GM23338 (cell line): Measurements from ENCODE around the gene SMNDC1. TPM values are rescaled to one million over a fixed set of nuclear protein-coding genes. Genes with fewer than 3 reads are reported as not detected.
A peak's percentile ranks its signal among the peaks of the same experiment; 100 is the strongest.

Experiments used
- ATAC-seq: fragments of 200-7000 bp; cut with Tn5 transposase; 3 replicates; pipeline ENCODE4 v1.9.1; 2020
- DNase-seq: peaks from one replicate; pipeline ENCODE4 v3.0.0-alpha.2; 2015; ENCODE audit warnings: low spot score
- H2AFZ ChIP-seq: fragments of 200-600 bp; sonication (generic); 2 replicates; pipeline ENCODE4 v1.8.0; 2016; ENCODE audit warnings: antibody characterized with exemption, mild to moderate bottlenecking, moderate library complexity
- H3F3A ChIP-seq: fragments of 200-600 bp; sonication (generic); replicated peaks from 2 replicates; pipeline ENCODE4 v1.8.0; 2017; ENCODE audit warnings: antibody characterized with exemption, mixed run types, low read depth
- H3K27ac ChIP-seq: fragments of 200-600 bp; sonication (generic); 2 replicates; pipeline ENCODE4 v1.6.1; 2016; ENCODE audit warnings: low read depth
- H3K27me3 ChIP-seq: fragments of 200-600 bp; sonication (generic); 2 replicates; pipeline ENCODE4 v1.8.0; 2016; ENCODE audit warnings: mild to moderate bottlenecking, mixed run types, moderate library complexity; ENCODE audit not compliant: insufficient read depth
- H3K36me3 ChIP-seq: fragments of 200-600 bp; sonication (generic); 2 replicates; pipeline ENCODE4 v1.8.0; 2016; ENCODE audit warnings: mild to moderate bottlenecking; ENCODE audit not compliant: insufficient read depth
- H3K4me1 ChIP-seq: fragments of 200-600 bp; sonication (generic); 2 replicates; pipeline ENCODE4 v1.8.0; 2016; ENCODE audit warnings: mild to moderate bottlenecking, moderate library complexity; ENCODE audit not compliant: insufficient read depth
- H3K4me2 ChIP-seq: fragments of 200-600 bp; sonication (generic); 2 replicates; pipeline ENCODE4 v1.7.1; 2017; ENCODE audit warnings: mixed run types
- H3K4me3 ChIP-seq: fragments of 200-600 bp; sonication (generic); 2 replicates; pipeline ENCODE4 v1.6.1; 2016; ENCODE audit warnings: mixed run types
- H3K79me2 ChIP-seq: fragments of 200-600 bp; sonication (generic); replicated peaks from 2 replicates; pipeline ENCODE4 v1.8.0; 2017; ENCODE audit warnings: mild to moderate bottlenecking; ENCODE audit not compliant: insufficient read depth
- H3K9me2 ChIP-seq: fragments of 200-600 bp; sonication (generic); 2 replicates; pipeline ENCODE4 v1.8.0; 2017; ENCODE audit not compliant: insufficient read depth
- H4K20me1 ChIP-seq: fragments of 200-600 bp; sonication (generic); replicated peaks from 2 replicates; pipeline ENCODE4 v1.8.0; 2017; ENCODE audit warnings: mild to moderate bottlenecking; ENCODE audit not compliant: insufficient read depth
- H3K27ac Mint-ChIP-seq: 2 replicates; pipeline ENCODE4 v1.8.0; 2020; ENCODE audit warnings: inconsistent platforms, mild to moderate bottlenecking, moderate library complexity, mixed read lengths
- H3K27me3 Mint-ChIP-seq: 3 replicates; pipeline ENCODE4 v1.8.0; 2022; ENCODE audit warnings: low read depth, mild to moderate bottlenecking, moderate library complexity, mixed read lengths, inconsistent platforms; ENCODE audit not compliant: insufficient read depth, poor library complexity
- H3K36me3 Mint-ChIP-seq: 3 replicates; pipeline ENCODE4 v1.8.0; 2021; ENCODE audit warnings: low read depth, mild to moderate bottlenecking, inconsistent platforms, moderate library complexity, mixed read lengths
- H3K4me1 Mint-ChIP-seq: 3 replicates; pipeline ENCODE4 v1.8.0; 2020; ENCODE audit warnings: mild to moderate bottlenecking, inconsistent platforms, mixed read lengths
- H3K4me3 Mint-ChIP-seq: 3 replicates; pipeline ENCODE4 v1.8.0; 2021; ENCODE audit warnings: moderate library complexity, mild to moderate bottlenecking, inconsistent platforms, mixed read lengths
- H3K9me3 Mint-ChIP-seq: 3 replicates; pipeline ENCODE4 v1.8.0; 2020; ENCODE audit warnings: moderate library complexity, mild to moderate bottlenecking, inconsistent platforms, mixed read lengths
- CREB1 ChIP-seq: fragments of 250-450 bp; sonication (Bioruptor Pico); IDR thresholded peaks from 2 replicates; pipeline ENCODE4 v1.5.0; 2020; ENCODE audit warnings: low read depth, mild to moderate bottlenecking, moderate library complexity
- NANOG ChIP-seq: IDR thresholded peaks from 2 replicates; pipeline ENCODE4 v1.6.1; 2016; ENCODE audit warnings: antibody characterized with exemption, borderline replicate concordance
- POLR2AphosphoS5 ChIP-seq: IDR thresholded peaks from 2 replicates; pipeline ENCODE4 v1.6.1; 2016; ENCODE audit warnings: antibody characterized with exemption, low read depth
- ZNF114 ChIP-seq: fragments of 250-450 bp; sonication (Bioruptor Pico); IDR thresholded peaks from 2 replicates; pipeline ENCODE4 v1.5.0; 2020; ENCODE audit warnings: mild to moderate bottlenecking, moderate library complexity
- ZNF331 ChIP-seq: fragments of 250-450 bp; sonication (Bioruptor Pico); IDR thresholded peaks from 2 replicates; pipeline ENCODE4 v1.5.0; 2020; ENCODE audit warnings: low read depth, mild to moderate bottlenecking, moderate library complexity
- polyA plus RNA-seq: library from polyadenylated mRNA; unstranded; fragments of >200 nt; fragmentation: Nextera tagmentation; extraction: Ambion mirVana; gene quantifications from 2 replicates; pipeline ENCODE4 v1.2.1, GENCODE V29; 2016
- total RNA-seq: library from RNA; depleted of rRNA; stranded (reverse); fragments of >200 nt; shearing (Covaris generic); gene quantifications from 2 replicates; pipeline ENCODE4 v1.2.3, GENCODE V29; 2014
- TF ChIP-seq, protein P1 (sequence below): fragments of 250-450 bp; sonication (Bioruptor Pico); IDR thresholded peaks from 2 replicates; pipeline ENCODE4 v1.5.0; 2020; ENCODE audit warnings: mild to moderate bottlenecking, moderate library complexity
- TF ChIP-seq, protein P2 (sequence below), 2 experiments: fragments of 200-600 bp in 1 of 2; sonication (generic) in 1 of 2; conservative IDR thresholded peaks; 2 replicates each; pipeline versions ENCODE4 v1.5.1 to v1.6.1; 2016 to 2017; ENCODE audit warnings: antibody characterized with exemption in 2 of 2, low read depth in 2 of 2, mild to moderate bottlenecking in 2 of 2, moderate library complexity in 1 of 2
- TF ChIP-seq, protein P3 (sequence below): IDR thresholded peaks from one replicate; pipeline ENCODE4 v1.6.1; 2018; ENCODE audit warnings: antibody characterized with exemption; ENCODE audit not compliant: unreplicated experiment

SMNDC1 gene
- total and polyA plus RNA-seq, 2 experiments from 2014 or later = 28.4 to 45.1 TPM

DNA sequence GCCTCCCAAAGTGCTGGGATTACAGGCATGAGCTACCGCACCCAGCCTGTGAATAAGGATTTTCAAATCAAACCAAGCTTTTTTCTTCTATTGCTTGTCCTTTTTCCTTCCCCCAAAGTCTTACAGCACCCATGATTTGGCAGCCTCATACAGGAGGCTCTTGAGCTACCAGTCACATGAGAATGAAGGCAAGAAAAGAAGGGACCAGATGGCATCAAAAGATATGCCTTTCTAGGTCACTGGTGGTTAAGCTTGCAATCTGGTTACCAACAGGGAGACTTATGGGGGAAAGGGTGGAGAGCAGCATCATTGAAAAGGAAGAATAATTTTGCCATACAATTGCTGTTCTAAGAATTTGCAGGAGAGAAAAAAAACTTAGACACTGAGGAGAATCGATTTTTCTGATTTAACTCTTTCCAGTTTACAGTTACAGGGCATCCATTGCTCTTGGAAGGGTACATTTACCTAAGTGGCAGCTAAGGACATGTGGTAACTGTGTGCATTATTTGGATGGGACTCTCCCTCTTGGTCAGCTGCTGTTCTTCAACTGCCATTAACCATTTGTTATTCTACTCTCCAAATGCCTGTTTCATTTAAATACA is 29.5 kb downstream of the SMNDC1 start (continued):
- TF ChIP-seq, protein P1, sequence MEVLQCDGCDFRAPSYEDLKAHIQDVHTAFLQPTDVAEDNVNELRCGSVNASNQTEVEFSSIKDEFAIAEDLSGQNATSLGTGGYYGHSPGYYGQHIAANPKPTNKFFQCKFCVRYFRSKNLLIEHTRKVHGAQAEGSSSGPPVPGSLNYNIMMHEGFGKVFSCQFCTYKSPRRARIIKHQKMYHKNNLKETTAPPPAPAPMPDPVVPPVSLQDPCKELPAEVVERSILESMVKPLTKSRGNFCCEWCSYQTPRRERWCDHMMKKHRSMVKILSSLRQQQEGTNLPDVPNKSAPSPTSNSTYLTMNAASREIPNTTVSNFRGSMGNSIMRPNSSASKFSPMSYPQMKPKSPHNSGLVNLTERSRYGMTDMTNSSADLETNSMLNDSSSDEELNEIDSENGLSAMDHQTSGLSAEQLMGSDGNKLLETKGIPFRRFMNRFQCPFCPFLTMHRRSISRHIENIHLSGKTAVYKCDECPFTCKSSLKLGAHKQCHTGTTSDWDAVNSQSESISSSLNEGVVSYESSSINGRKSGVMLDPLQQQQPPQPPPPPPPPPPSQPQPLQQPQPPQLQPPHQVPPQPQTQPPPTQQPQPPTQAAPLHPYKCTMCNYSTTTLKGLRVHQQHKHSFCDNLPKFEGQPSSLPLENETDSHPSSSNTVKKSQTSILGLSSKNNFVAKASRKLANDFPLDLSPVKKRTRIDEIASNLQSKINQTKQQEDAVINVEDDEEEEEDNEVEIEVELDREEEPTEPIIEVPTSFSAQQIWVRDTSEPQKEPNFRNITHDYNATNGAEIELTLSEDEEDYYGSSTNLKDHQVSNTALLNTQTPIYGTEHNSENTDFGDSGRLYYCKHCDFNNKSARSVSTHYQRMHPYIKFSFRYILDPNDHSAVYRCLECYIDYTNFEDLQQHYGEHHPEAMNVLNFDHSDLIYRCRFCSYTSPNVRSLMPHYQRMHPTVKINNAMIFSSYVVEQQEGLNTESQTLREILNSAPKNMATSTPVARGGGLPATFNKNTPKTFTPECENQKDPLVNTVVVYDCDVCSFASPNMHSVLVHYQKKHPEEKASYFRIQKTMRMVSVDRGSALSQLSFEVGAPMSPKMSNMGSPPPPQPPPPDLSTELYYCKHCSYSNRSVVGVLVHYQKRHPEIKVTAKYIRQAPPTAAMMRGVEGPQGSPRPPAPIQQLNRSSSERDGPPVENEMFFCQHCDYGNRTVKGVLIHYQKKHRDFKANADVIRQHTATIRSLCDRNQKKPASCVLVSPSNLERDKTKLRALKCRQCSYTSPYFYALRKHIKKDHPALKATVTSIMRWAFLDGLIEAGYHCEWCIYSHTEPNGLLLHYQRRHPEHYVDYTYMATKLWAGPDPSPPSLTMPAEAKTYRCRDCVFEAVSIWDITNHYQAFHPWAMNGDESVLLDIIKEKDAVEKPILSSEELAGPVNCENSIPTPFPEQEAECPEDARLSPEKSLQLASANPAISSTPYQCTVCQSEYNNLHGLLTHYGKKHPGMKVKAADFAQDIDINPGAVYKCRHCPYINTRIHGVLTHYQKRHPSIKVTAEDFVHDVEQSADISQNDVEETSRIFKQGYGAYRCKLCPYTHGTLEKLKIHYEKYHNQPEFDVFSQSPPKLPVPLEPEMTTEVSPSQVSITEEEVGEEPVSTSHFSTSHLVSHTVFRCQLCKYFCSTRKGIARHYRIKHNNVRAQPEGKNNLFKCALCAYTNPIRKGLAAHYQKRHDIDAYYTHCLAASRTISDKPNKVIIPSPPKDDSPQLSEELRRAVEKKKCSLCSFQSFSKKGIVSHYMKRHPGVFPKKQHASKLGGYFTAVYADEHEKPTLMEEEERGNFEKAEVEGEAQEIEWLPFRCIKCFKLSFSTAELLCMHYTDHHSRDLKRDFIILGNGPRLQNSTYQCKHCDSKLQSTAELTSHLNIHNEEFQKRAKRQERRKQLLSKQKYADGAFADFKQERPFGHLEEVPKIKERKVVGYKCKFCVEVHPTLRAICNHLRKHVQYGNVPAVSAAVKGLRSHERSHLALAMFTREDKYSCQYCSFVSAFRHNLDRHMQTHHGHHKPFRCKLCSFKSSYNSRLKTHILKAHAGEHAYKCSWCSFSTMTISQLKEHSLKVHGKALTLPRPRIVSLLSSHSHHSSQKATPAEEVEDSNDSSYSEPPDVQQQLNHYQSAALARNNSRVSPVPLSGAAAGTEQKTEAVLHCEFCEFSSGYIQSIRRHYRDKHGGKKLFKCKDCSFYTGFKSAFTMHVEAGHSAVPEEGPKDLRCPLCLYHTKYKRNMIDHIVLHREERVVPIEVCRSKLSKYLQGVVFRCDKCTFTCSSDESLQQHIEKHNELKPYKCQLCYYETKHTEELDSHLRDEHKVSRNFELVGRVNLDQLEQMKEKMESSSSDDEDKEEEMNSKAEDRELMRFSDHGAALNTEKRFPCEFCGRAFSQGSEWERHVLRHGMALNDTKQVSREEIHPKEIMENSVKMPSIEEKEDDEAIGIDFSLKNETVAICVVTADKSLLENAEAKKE = no peak

DNA sequence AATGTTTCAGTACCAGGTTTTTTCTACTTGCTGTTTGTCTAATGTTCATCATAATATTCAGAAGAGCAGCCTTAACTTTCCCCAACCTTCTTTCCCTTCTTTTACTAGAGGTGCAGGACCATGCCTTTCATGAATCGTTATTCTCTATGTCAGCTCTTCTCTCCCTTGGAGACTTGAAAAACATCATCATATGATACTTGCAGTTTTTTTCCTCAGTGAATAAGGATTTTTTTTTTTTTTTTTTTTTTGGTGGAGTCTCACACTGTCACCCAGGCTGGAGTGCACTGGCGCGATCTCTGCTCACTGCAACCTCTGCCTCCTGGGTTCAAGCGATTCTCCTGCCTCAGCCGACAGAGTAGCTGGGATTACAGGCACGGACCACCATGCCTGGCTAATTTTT is 30.1 kb downstream of the SMNDC1 start:
- Mint-ChIP-seq H3K36me3 (0 out of 3 replicates have a peak, but pooled peaks cover under 1% of the 10 kb centered on the region), H3K27me3 (peaks cover 1% of the 10 kb centered on the region), H3K27ac (peak overlapping the region; percentile 35; the same call in 1 of the 2 replicates), H3K4me1 (peaks cover 16% of the 10 kb centered on the region), H3K4me3 (no peak overlapping the region), H3K9me3 (no peaks in the 10 kb centered on the region)
- Histone ChIP-seq H3K36me3 (no peaks in the 10 kb centered on the region), H3K9me2 (no peaks in the 10 kb centered on the region), H3K4me2 (0 out of 2 replicates have a peak overlapping the region, but pooled peaks have one; percentile 1), H3F3A (no peaks in the 10 kb centered on the region), H4K20me1 (0 out of 2 replicates have a peak, but pooled peaks cover 5% of the 10 kb centered on the region), H3K4me1 (no peaks in the 10 kb centered on the region), H3K27ac (no peak overlapping the region), H3K4me3 (no peak overlapping the region), H3K79me2 (no peaks in the 10 kb centered on the region), H3K27me3 (no peaks in the 10 kb centered on the region), H2AFZ (no peak overlapping the region)
- DNase-seq (no peak), ATAC-seq (no peak)
- no peak for TF ChIP-seq NANOG
- TF ChIP-seq ZNF114 (CRISPR knock-in tag) = no peak
- TF ChIP-seq CREB1 (CRISPR knock-in tag) = no peak
- TF ChIP-seq, protein P2, sequence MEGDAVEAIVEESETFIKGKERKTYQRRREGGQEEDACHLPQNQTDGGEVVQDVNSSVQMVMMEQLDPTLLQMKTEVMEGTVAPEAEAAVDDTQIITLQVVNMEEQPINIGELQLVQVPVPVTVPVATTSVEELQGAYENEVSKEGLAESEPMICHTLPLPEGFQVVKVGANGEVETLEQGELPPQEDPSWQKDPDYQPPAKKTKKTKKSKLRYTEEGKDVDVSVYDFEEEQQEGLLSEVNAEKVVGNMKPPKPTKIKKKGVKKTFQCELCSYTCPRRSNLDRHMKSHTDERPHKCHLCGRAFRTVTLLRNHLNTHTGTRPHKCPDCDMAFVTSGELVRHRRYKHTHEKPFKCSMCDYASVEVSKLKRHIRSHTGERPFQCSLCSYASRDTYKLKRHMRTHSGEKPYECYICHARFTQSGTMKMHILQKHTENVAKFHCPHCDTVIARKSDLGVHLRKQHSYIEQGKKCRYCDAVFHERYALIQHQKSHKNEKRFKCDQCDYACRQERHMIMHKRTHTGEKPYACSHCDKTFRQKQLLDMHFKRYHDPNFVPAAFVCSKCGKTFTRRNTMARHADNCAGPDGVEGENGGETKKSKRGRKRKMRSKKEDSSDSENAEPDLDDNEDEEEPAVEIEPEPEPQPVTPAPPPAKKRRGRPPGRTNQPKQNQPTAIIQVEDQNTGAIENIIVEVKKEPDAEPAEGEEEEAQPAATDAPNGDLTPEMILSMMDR (conservative IDR thresholded peaks at IDR 0.05; ENCODE audit: low read depth in 2 of 2) = no peak
- no peak for TF ChIP-seq ZNF331 (CRISPR knock-in tag)
- TF ChIP-seq, protein P3, sequence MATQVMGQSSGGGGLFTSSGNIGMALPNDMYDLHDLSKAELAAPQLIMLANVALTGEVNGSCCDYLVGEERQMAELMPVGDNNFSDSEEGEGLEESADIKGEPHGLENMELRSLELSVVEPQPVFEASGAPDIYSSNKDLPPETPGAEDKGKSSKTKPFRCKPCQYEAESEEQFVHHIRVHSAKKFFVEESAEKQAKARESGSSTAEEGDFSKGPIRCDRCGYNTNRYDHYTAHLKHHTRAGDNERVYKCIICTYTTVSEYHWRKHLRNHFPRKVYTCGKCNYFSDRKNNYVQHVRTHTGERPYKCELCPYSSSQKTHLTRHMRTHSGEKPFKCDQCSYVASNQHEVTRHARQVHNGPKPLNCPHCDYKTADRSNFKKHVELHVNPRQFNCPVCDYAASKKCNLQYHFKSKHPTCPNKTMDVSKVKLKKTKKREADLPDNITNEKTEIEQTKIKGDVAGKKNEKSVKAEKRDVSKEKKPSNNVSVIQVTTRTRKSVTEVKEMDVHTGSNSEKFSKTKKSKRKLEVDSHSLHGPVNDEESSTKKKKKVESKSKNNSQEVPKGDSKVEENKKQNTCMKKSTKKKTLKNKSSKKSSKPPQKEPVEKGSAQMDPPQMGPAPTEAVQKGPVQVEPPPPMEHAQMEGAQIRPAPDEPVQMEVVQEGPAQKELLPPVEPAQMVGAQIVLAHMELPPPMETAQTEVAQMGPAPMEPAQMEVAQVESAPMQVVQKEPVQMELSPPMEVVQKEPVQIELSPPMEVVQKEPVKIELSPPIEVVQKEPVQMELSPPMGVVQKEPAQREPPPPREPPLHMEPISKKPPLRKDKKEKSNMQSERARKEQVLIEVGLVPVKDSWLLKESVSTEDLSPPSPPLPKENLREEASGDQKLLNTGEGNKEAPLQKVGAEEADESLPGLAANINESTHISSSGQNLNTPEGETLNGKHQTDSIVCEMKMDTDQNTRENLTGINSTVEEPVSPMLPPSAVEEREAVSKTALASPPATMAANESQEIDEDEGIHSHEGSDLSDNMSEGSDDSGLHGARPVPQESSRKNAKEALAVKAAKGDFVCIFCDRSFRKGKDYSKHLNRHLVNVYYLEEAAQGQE = no peak
- no peak for TF ChIP-seq POLR2AphosphoS5
